ENCODE results near the gene PPP2R2D. TPM values are rescaled to one million over a fixed set of nuclear protein-coding genes. Genes with fewer than 3 reads are reported as not detected.

The PPP2R2D gene
- total RNA-seq, 2 experiments from 2014 or later: 32.6 to 32.9 TPM

DNA sequence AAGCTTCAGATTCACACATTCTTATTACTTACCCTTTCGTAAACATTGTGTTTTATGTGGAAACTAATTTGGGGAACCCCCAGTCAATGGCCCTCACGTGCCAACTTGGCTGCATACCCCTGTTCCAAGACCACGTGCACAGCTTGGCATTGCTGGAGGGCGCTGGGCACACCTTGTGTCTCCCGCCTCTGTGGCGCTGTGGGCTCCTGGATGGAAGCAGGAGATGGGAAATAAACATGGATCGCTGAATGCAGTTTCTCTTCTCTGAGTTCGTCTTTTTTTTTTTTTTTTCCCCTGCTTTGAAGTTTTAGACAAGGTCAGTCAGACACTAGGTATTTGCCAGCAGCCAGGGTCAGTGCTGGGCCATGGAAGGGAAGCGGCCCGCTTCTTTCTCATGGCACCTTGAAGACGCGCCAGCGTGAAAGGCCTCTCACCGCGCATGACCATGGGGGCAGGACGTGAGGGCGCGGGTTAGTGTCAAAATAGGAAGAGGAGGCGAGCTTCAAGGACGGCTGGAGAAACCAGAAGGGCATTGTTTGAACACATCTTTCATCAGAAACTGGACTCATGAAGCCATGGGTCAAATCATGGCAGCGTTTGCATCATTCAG, 53.7 kb downstream of the PPP2R2D start:
- H3K27ac Mint-ChIP-seq: no peak overlapping the region
- Histone ChIP-seq H3K27ac (ENCODE audit: low read depth in 1 of 2, low read length in 2 of 2) (no peak overlapping the region), H3K9me3 (ENCODE audit: control insufficient read depth in 1 of 2, insufficient read depth in 1 of 2, low read length in 2 of 2) (no peaks in the 10 kb centered on the region), H3K4me3 (ENCODE audit: low read length) (no peak overlapping the region), H3K36me3 (ENCODE audit: insufficient read depth, low read length) (peaks cover 56% of the 10 kb centered on the region), H3K27me3 (ENCODE audit: control insufficient read depth in 1 of 2, insufficient read depth in 2 of 2, low read length in 2 of 2) (no peaks in the 10 kb centered on the region), H3K4me1 (ENCODE audit: insufficient read depth, low read length) (no peaks in the 10 kb centered on the region)
- no peak overlapping the region for H3K4me3 Mint-ChIP-seq
- ATAC-seq (ENCODE audit: poor library complexity): no peak
- H3K36me3 Mint-ChIP-seq (ENCODE audit: low read depth): peaks cover 54% of the 10 kb centered on the region
- ChIA-PET POLR2A (interaction anchor here (1.5 kb wide), 1 partner anchor 31 kb away, joined by 3 read pairs; no protein-coding TSS in a partner anchor), CTCF (no interaction called here)
- no peaks in the 10 kb centered on the region for H3K9me3 Mint-ChIP-seq
- TF ChIP-seq, protein P1, sequence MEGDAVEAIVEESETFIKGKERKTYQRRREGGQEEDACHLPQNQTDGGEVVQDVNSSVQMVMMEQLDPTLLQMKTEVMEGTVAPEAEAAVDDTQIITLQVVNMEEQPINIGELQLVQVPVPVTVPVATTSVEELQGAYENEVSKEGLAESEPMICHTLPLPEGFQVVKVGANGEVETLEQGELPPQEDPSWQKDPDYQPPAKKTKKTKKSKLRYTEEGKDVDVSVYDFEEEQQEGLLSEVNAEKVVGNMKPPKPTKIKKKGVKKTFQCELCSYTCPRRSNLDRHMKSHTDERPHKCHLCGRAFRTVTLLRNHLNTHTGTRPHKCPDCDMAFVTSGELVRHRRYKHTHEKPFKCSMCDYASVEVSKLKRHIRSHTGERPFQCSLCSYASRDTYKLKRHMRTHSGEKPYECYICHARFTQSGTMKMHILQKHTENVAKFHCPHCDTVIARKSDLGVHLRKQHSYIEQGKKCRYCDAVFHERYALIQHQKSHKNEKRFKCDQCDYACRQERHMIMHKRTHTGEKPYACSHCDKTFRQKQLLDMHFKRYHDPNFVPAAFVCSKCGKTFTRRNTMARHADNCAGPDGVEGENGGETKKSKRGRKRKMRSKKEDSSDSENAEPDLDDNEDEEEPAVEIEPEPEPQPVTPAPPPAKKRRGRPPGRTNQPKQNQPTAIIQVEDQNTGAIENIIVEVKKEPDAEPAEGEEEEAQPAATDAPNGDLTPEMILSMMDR (IDR thresholded peaks at IDR 0.05): no peak
- H3K4me1 Mint-ChIP-seq (ENCODE audit: low read depth): no peaks in the 10 kb centered on the region
- DNase-seq: no peak
- no peaks in the 10 kb centered on the region for H3K27me3 Mint-ChIP-seq
- intact Hi-C loops (cut with DNase I, micrococcal nuclease): no loop called here

DNA sequence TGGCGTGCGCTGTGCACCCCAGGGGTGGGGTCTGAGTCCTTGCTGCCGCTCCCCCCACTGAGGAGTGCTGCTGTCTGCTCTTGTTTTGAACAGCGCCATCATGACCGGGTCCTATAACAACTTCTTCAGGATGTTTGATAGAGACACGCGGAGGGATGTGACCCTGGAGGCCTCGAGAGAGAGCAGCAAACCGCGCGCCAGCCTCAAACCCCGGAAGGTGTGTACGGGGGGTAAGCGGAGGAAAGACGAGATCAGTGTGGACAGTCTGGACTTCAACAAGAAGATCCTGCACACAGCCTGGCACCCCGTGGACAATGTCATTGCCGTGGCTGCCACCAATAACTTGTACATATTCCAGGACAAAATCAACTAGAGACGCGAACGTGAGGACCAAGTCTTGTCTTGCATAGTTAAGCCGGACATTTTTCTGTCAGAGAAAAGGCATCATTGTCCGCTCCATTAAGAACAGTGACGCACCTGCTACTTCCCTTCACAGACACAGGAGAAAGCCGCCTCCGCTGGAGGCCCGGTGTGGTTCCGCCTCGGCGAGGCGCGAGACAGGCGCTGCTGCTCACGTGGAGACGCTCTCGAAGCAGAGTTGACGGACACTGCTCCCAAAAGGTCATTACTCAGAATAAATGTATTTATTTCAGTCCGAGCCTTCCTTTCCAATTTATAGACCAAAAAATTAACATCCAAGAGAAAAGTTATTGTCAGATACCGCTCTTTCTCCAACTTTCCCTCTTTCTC, 55.0 kb downstream of the PPP2R2D start:
- ChIA-PET POLR2A (interaction anchor here (1.5 kb wide), 1 partner anchor 32 kb away, joined by 3 read pairs; no protein-coding TSS in a partner anchor), CTCF (no interaction called here)
- Mint-ChIP-seq H3K9me3 (no peaks in the 10 kb centered on the region), H3K4me1 (ENCODE audit: low read depth) (no peaks in the 10 kb centered on the region), H3K27me3 (no peaks in the 10 kb centered on the region), H3K27ac (no peak overlapping the region), H3K36me3 (ENCODE audit: low read depth) (peaks cover 47% of the 10 kb centered on the region), H3K4me3 (no peak overlapping the region)
- no peak overlapping the region for H3K4me3 ChIP-seq (ENCODE audit: low read length)
- ATAC-seq (ENCODE audit: poor library complexity) (no peak), DNase-seq (no peak)
- H3K27ac ChIP-seq (ENCODE audit: low read depth in 1 of 2, low read length in 2 of 2): no peak overlapping the region
- no peaks in the 10 kb centered on the region for H3K27me3 ChIP-seq (ENCODE audit: control insufficient read depth in 1 of 2, insufficient read depth in 2 of 2, low read length in 2 of 2)
- no peaks in the 10 kb centered on the region for H3K9me3 ChIP-seq (ENCODE audit: control insufficient read depth in 1 of 2, insufficient read depth in 1 of 2, low read length in 2 of 2)
- intact Hi-C loops (cut with DNase I, micrococcal nuclease): no loop called here
- H3K4me1 ChIP-seq (ENCODE audit: insufficient read depth, low read length): no peaks in the 10 kb centered on the region
- TF ChIP-seq, protein P1 (IDR thresholded peaks at IDR 0.05): no peak
- H3K36me3 ChIP-seq (ENCODE audit: insufficient read depth, low read length): peaks cover 49% of the 10 kb centered on the region

DNA sequence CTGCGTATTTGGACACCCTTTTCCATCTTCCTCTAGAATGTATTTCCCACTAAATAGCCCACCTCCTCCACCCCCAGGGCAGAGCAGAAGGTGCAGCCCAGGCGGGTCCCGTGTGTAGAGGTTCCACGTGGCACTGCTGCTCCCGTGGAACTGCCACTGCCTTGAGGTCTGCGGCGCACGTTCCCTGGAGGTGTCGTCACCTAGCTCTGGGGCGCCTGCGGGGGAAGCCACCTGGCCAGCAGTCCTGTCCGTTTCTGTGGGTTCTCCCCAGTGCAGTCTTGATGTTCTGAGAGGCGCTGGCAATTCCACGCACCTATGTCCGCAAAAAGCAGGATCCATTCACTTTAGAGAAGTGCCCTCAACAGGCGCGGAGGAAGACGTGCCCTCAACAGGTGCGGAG, 59.0 kb downstream of the PPP2R2D start:
- TF ChIP-seq, protein P1 (IDR thresholded peaks at IDR 0.05): no peak
- Mint-ChIP-seq H3K4me3 (no peak overlapping the region), H3K4me1 (ENCODE audit: low read depth) (peaks cover 11% of the 10 kb centered on the region), H3K27ac (no peak overlapping the region), H3K27me3 (no peaks in the 10 kb centered on the region), H3K9me3 (no peaks in the 10 kb centered on the region), H3K36me3 (ENCODE audit: low read depth) (peaks cover 30% of the 10 kb centered on the region)
- ChIA-PET POLR2A (interaction anchor here (1.1 kb wide), 1 partner anchor 63 kb away, joined by 3 read pairs; no protein-coding TSS in a partner anchor), CTCF (no interaction called here)
- intact Hi-C loops (cut with DNase I, micrococcal nuclease): no loop called here
- no peak for ATAC-seq (ENCODE audit: poor library complexity)
- DNase-seq: no peak
- Histone ChIP-seq H3K4me1 (ENCODE audit: insufficient read depth, low read length) (peaks cover 7% of the 10 kb centered on the region), H3K27ac (ENCODE audit: low read depth in 1 of 2, low read length in 2 of 2) (no peak overlapping the region), H3K4me3 (ENCODE audit: low read length) (no peak overlapping the region), H3K36me3 (ENCODE audit: insufficient read depth, low read length) (peaks cover 28% of the 10 kb centered on the region), H3K9me3 (ENCODE audit: control insufficient read depth in 1 of 2, insufficient read depth in 1 of 2, low read length in 2 of 2) (no peaks in the 10 kb centered on the region), H3K27me3 (ENCODE audit: control insufficient read depth in 1 of 2, insufficient read depth in 2 of 2, low read length in 2 of 2) (no peaks in the 10 kb centered on the region)

All from CD4-positive, alpha-beta T cell (primary cell).